Adrenal gland (tissue), 12 donors: ENCODE measurements around the gene SLC7A14. TPM values are rescaled to one million over a fixed set of nuclear protein-coding genes. Genes with fewer than 3 reads are reported as not detected.

ENCODE experiments used
- DNase-seq, 7 donors: peaks; one replicate each; pipeline ENCODE4 v3.0.0-alpha.2; 2019 to 2020
- H3K27ac ChIP-seq, 5 donors: fragments of 200-600 bp; sonication (generic) in 4 of 5; 1 replicate in 3 of 5; 2 replicates in 2 of 5; pipeline versions ENCODE4 v1.5.1 to v1.8.0; 2016 to 2020; ENCODE audit warnings: mild to moderate bottlenecking in 1 of 5
- H3K27me3 ChIP-seq: fragments of 200-600 bp; 2 replicates; pipeline ENCODE4 v1.8.0; 2021
- H3K36me3 ChIP-seq, 2 donors: fragments of 200-600 bp; replicated peaks in 1 of 2; 1 replicate in 1 of 2; 2 replicates in 1 of 2; pipeline versions ENCODE4 v1.5.1 to v1.8.0; 2018 to 2022
- H3K4me1 ChIP-seq, 2 donors: fragments of 200-600 bp; replicated peaks in 1 of 2; 1 replicate in 1 of 2; 2 replicates in 1 of 2; pipeline versions ENCODE4 v1.5.1 to v1.8.0; 2018 to 2021
- H3K4me3 ChIP-seq, 4 donors: fragments of 200-600 bp; sonication (generic) in 3 of 4; one replicate each; pipeline ENCODE4 v1.5.1; 2016 to 2018
- H3K9me3 ChIP-seq, 3 donors: fragments of 200-600 bp; sonication (generic) in 1 of 3; replicated peaks in 1 of 3; 1 replicate in 2 of 3; 2 replicates in 1 of 3; pipeline versions ENCODE4 v1.5.1 to v1.8.0; 2016 to 2021
- POLR2A ChIP-seq, 2 donors: fragments of 450-650 bp; IDR thresholded peaks; one replicate each; pipeline ENCODE4 v1.6.1; 2017; ENCODE audit warnings: antibody characterized with exemption in 2 of 2, mild to moderate bottlenecking in 2 of 2, moderate library complexity in 1 of 2
- WGBS, 4 donors: extraction: QIAGEN DNeasy Blood & Tissue Kit in 2 of 4; methylation state at CpG; one replicate each; pipeline versions ENCODE4 v1.1.5 to v1.1.7; 2013 to 2017; 5-methylcytosine and 5-hydroxymethylcytosine counted together
- intact Hi-C, 2 donors: fragments of 100-400 bp; cut with DNase I; formaldehyde crosslinking; loops; one replicate each; pipeline versions ENCODE4 v1.14.1 to v1.15.0; 2022 to 2023
- polyA plus RNA-seq, 3 donors: library from polyadenylated mRNA; stranded (reverse); fragments of 200-250 nt in 2 of 3; fragments of 350-450 nt in 1 of 3; fragmentation: Illumina TruSeq in 1 of 3; extraction: RNeasy Lipid Tissue Mini Kit (QIAGEN cat#74804) in 1 of 3; gene quantifications; one replicate each; pipeline ENCODE4 v1.2.3, GENCODE V29; 2013 to 2014
- total RNA-seq, 9 donors: library from RNA; depleted of rRNA in 4 of 9; stranded (reverse); fragments of >200 nt in 4 of 9; fragments of 120-200 nt in 1 of 9; fragmentation: NEBNext Ultra II Directional in 1 of 9; extraction: Animal tissue kit (Norgen Biotek cat#: 25700) in 1 of 9; gene quantifications; one replicate each; pipeline versions ENCODE4 v1.1.0 to v1.2.4, GENCODE V29; 2013 to 2023
- TF ChIP-seq, protein P1 (sequence below), 6 experiments: fragments of 450-650 bp in 4 of 6; fragments of 200-600 bp in 2 of 6; sonication (generic) in 1 of 6; IDR thresholded peaks; 1 replicate in 5 of 6; 2 replicates in 1 of 6; pipeline versions ENCODE4 v1.5.1 to v1.8.0; 2016 to 2021; ENCODE audit warnings: antibody characterized with exemption in 6 of 6, mild to moderate bottlenecking in 2 of 6, moderate library complexity in 1 of 6
- donor health status: healthy with polysubstance abuse.
- donor health status: Bipolar disorder and iron deficiency.
- donor health status: DM: yes; HTN: yes; CAD: no.
- donor health status: DM: no; HTN: no; CAD: no.
- donor health status: DM: no; HTN: no; CAD: no.
- donor health status: DM: yes; HTN: yes; CAD: no.

Gene SLC7A14
- total and polyA plus RNA-seq, 12 donors, result 0.03 to 3.8 (median 0.48) TPM; not detected in 1

DNA sequence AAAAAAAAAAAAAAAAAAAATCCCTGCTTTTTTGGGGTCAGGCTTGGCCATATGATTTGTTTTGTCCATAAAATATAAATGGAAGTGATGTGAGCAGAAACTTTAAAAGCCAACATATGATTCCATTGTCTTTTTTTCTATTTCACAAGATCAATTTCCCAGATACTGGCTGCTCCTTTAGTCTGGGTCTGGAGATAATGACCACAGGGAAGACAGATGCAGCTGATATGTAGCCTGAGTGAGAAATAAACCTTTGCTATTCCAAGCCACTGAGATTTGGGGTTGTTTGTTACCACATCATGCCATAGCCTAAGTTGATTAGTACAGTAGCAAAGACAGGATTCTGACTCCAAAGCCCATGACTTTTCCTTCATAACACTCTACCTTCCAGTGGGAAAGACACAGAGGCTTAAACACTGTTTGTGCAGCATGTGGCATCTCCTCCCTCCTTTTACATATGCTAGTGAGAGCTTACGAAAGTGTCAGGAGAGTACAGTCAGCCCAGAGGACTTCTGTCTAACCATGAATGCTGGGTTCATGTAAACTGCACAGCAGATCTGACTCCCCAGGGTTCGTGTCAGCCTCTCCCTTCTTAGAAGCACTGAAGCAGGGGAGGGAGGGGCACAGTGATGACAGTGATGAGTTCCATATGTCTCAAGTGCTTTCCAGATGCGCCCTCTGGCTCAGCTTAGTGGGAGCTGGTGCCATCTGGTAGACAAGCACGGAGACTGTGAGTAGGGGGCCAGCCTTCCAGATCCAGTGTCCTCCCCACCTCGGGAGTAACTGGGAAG is 36.7 kb upstream of the SLC7A14 start:
- TF ChIP-seq, protein P1, sequence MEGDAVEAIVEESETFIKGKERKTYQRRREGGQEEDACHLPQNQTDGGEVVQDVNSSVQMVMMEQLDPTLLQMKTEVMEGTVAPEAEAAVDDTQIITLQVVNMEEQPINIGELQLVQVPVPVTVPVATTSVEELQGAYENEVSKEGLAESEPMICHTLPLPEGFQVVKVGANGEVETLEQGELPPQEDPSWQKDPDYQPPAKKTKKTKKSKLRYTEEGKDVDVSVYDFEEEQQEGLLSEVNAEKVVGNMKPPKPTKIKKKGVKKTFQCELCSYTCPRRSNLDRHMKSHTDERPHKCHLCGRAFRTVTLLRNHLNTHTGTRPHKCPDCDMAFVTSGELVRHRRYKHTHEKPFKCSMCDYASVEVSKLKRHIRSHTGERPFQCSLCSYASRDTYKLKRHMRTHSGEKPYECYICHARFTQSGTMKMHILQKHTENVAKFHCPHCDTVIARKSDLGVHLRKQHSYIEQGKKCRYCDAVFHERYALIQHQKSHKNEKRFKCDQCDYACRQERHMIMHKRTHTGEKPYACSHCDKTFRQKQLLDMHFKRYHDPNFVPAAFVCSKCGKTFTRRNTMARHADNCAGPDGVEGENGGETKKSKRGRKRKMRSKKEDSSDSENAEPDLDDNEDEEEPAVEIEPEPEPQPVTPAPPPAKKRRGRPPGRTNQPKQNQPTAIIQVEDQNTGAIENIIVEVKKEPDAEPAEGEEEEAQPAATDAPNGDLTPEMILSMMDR (IDR thresholded peaks at IDR 0.05), result no peak
- TF ChIP-seq POLR2A (IDR thresholded peaks at IDR 0.05), result no peak
- peak in 5 of 7 donors; percentile 5 to 78 (median 20) for DNase-seq
- no peaks in the 10 kb centered on the region for H3K36me3 ChIP-seq
- no peaks in the 10 kb centered on the region for H3K27me3 ChIP-seq
- no peaks in the 10 kb centered on the region for H3K9me3 ChIP-seq
- no peak overlapping the region for H3K4me3 ChIP-seq
- H3K27ac ChIP-seq, result no peak overlapping the region
- no peaks in the 10 kb centered on the region for H3K4me1 ChIP-seq
- intact Hi-C loops, result no loop called here
- WGBS, 4 donors, result 24 to 56% (median 41%) methylated on average over 5 of the region's 5 CpGs

DNA sequence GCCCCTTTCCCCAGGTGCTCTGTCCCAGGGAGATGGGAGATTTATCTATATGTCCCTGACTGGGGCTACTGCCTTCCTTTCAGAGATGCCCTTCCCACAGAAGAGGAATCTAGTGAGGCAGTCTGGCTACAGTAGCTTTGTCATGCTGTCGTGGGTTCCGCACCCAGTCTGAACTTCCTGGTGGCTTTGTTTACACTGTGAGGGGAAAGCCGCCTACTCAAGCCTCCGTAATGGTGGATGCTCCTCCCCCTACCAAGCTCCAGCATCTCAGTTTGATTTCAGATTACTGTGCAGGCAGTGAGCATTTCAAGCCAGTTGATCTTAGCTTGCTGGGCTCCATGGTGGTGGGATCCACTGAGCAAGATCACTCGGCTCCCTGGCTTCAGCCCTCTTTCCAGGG is 35.4 kb upstream of the SLC7A14 start:
- DNase-seq, result no peak
- H3K36me3 ChIP-seq, result no peaks in the 10 kb centered on the region
- H3K27me3 ChIP-seq, result no peaks in the 10 kb centered on the region
- H3K4me1 ChIP-seq, result no peaks in the 10 kb centered on the region
- TF ChIP-seq, protein P1 (IDR thresholded peaks at IDR 0.05), result no peak
- TF ChIP-seq POLR2A (IDR thresholded peaks at IDR 0.05), result no peak
- WGBS, 4 donors, result 82 to 91% (median 85%) methylated on average over 2 to 5 of the region's 5 CpGs
- H3K9me3 ChIP-seq, result no peaks in the 10 kb centered on the region
- no peak overlapping the region for H3K4me3 ChIP-seq
- no peak overlapping the region for H3K27ac ChIP-seq
- intact Hi-C loops, result no loop called here

DNA sequence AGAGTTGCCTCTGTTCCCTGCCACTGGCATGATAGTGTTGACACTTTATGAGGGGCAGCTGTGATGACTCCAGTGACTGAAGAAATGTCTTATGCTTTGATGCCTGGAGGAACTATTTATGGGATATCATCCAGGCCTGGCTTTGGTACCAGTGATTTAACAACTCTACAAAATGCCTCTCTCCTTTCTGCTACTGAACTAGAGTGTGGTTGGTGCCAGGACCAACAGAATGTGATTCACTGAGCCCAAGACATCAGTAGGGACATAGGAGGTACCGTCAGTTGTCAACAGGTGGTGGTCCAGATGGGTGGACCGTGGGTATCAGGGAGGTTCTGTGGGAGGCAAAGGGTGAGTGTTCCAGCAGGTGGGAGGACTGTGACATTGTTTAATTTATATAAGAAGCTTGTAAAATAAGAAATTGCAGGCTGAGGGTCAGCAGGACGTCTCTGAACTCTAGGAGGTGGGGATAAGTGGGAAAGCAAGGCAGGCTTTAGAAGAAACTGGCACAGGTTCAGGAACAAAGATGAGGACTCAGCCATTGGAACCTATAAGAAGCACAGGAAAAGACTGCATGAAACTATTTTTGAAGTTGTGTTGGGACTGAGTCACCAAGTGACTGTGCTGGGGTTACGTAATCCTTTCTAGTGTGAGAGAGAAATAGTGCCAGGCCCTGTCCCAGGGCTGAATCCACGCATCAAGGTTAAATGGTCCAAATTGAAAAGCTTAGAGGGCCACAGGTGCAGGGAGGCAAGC is 28.5 kb upstream of the SLC7A14 start:
- 34 to 45% (median 41%) methylated on average over 5 of the region's 5 CpGs for WGBS, 4 donors
- Histone ChIP-seq H3K27ac (peak overlapping the region in 1 of 5 donors; percentile 28), H3K4me3 (no peak overlapping the region), H3K9me3 (no peaks in the 10 kb centered on the region), H3K36me3 (no peaks in the 10 kb centered on the region), H3K27me3 (no peaks in the 10 kb centered on the region), H3K4me1 (no peaks in the 10 kb centered on the region)
- DNase-seq, result peak; percentile 52 to 76 (median 69)
- TF ChIP-seq POLR2A (IDR thresholded peaks at IDR 0.05), result no peak
- TF ChIP-seq, protein P1 (IDR thresholded peaks at IDR 0.05), result no peak
- intact Hi-C loops, result no loop called here

DNA sequence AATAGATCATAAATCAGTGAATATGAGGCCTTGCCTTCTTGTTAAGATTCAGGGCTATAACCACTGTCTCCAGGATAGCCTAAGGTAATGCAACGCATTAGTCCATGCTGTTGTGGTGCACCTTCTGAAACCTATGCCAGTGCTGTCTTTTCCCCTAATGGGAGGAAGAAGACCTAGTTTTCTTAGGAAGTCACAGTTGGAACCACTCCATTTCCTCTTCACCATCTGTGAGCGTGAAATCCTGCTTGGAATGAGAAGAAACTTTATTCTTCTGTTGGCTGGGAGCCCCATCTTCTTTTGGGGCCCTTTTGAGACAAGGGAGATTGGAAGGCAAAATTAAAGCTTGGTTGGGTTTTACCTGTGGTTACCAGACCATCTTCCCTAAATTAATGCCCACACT is 25.9 kb upstream of the SLC7A14 start:
- H3K4me1 ChIP-seq, result no peaks in the 10 kb centered on the region
- H3K36me3 ChIP-seq, result no peaks in the 10 kb centered on the region
- H3K27ac ChIP-seq, result no peak overlapping the region
- TF ChIP-seq, protein P1 (IDR thresholded peaks at IDR 0.05), result no peak
- TF ChIP-seq POLR2A (IDR thresholded peaks at IDR 0.05), result no peak
- H3K4me3 ChIP-seq, result no peak overlapping the region
- no peak for DNase-seq
- whole genome bisulfite sequencing, 4 donors, result 88 to 97% (median 93%) methylated on average over 2 of the region's 2 CpGs
- H3K27me3 ChIP-seq, result no peaks in the 10 kb centered on the region
- no peaks in the 10 kb centered on the region for H3K9me3 ChIP-seq
- intact Hi-C loops, result no loop called here
